ENCODE results near the gene CCND1. TPM values are rescaled to one million over a fixed set of nuclear protein-coding genes. Genes with fewer than 3 reads are reported as not detected.
"Not testable (repeated sequence)": the region's sequence is repeated elsewhere in the genome, so short reads cannot be mapped to it uniquely, and the experiment has no call there.

Gene CCND1
- total and polyA plus RNA-seq, 9 donors = 52.3 to 121 (median 74.7) TPM

DNA sequence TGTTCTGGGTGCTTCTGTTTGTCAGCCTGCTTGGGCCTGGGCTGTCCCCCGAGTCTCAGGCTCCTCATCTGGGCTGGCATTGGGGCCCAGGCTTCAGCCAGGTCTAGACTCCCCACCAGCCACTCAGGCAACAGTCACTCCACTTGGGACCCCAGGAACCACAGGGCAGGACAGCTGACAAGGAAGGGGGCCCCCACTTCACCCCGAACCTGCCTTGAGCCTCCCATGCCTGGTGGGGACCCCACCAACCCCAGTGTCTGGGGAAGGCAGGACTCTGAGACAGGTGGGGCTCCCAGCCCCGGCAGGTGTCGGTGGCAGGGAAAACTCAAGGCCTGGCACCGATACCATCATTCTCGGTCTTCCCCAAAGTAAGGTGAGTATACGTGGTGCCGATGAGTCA lies 45.9 kb downstream of the CCND1 start:
- H3K4me1 ChIP-seq (ENCODE audit: control insufficient read depth, insufficient read depth, low read length) = peaks cover 5% of the 10 kb centered on the region
- H3K36me3 ChIP-seq (ENCODE audit: control insufficient read depth, insufficient read depth, low read length) = no peaks in the 10 kb centered on the region
- H3K4me3 ChIP-seq (ENCODE audit: low read length) = no peak overlapping the region
- WGBS (ENCODE audit: insufficient coverage) = 92% methylated on average over 7 of the region's 8 CpGs
- H3K9me3 ChIP-seq (replicated peaks; ENCODE audit: control insufficient read depth, low read depth, low read length) = no peaks in the 10 kb centered on the region
- no peak for DNase-seq
- peaks cover 14% of the 10 kb centered on the region for H3K27me3 ChIP-seq (ENCODE audit: control insufficient read depth, insufficient read depth, low read length)
- no peak overlapping the region for H3K27ac ChIP-seq (ENCODE audit: low read length)

DNA sequence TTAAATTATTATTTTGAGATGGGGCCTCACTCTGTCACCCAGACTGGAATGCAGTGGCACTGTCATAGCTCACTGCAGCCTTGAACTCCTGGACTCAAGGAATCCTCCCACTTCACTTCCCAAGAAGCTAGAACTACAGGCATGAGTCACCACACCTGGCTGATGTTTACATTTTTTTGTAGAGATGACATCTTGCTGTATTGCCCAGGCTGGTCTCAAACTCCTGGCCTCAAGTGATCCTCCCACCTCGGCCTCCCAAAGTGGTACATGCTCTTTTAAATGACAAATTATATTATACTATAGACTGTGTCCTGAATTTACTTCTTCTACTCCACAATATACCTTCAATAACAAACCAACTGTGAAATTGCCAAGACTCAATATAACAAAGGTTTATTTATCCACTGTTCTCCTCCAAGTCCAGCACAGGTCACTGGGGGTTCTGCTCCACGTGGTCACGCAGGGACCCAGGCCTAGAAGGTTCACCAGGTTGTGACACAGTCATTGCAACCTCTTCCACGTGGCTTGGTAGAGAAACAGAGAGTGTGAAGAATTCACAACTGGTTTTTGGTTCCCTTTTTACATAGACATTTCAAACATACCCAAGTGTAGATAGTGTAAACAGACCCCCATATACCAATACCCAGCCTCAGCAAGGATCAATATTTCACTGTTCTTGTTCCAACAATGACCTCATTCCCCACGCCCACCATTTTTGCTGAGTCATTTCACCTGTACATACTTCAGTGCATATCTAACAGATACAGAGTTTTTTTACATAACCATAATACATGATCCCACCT lies 47.2 kb downstream of the CCND1 start:
- not testable (repeated sequence) for H3K27ac ChIP-seq (ENCODE audit: low read length); DNase-seq; H3K36me3 ChIP-seq (ENCODE audit: control insufficient read depth, insufficient read depth, low read length); H3K4me1 ChIP-seq (ENCODE audit: control insufficient read depth, insufficient read depth, low read length); H3K9me3 ChIP-seq (replicated peaks; ENCODE audit: control insufficient read depth, low read depth, low read length); H3K4me3 ChIP-seq (ENCODE audit: low read length)
- 56% methylated on average over 1 of the region's 5 CpGs for WGBS (ENCODE audit: insufficient coverage)
- peaks cover 14% of the 10 kb centered on the region for H3K27me3 ChIP-seq (ENCODE audit: control insufficient read depth, insufficient read depth, low read length)

DNA sequence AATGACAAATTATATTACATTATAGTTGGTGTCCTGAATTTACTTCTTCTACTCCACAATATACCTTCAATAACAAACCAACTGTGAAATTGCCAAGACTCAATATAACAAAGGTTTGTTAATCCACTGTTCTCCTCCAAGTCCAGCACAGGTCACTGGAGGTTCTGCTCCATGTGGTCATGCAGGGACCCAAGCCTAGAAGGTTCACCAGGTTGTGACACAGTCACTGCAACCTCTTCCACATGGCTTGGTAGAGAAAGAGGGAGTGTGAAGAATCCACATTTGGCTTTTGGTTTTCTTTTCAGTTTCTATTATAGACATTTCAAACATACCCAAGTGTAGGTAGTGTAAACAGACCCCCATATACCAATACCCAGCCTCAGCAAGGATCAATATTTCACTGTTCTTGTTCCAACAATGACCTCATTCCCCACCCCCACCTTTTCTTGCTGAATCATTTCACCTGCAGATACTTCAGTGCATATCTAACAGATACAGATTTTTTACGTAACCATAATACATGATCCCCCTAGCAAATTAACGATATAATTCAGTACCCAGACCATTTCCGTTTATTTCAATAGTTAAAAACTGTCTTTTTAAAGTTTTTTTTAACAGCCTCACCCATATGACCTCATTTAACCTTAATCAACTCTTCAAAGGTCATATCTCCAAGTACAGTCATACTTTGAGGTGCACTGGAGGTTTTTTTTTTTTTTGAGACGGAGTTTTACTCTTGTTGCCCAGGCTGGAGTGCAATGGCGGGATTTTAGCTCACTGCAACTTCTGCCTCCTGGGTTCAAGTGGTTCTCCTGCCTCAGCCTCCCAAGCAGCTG lies 48.7 kb downstream of the CCND1 start:
- DNase-seq = no peak
- no CpG with 5 or more reads among the region's 5 CpGs for WGBS (ENCODE audit: insufficient coverage)
- Histone ChIP-seq H3K9me3 (replicated peaks; ENCODE audit: control insufficient read depth, low read depth, low read length) (no peaks in the 10 kb centered on the region), H3K27me3 (ENCODE audit: control insufficient read depth, insufficient read depth, low read length) (peaks cover 16% of the 10 kb centered on the region), H3K4me3 (ENCODE audit: low read length) (no peak overlapping the region), H3K36me3 (ENCODE audit: control insufficient read depth, insufficient read depth, low read length) (no peaks in the 10 kb centered on the region), H3K27ac (ENCODE audit: low read length) (no peak overlapping the region), H3K4me1 (ENCODE audit: control insufficient read depth, insufficient read depth, low read length) (peaks cover 5% of the 10 kb centered on the region)

DNA sequence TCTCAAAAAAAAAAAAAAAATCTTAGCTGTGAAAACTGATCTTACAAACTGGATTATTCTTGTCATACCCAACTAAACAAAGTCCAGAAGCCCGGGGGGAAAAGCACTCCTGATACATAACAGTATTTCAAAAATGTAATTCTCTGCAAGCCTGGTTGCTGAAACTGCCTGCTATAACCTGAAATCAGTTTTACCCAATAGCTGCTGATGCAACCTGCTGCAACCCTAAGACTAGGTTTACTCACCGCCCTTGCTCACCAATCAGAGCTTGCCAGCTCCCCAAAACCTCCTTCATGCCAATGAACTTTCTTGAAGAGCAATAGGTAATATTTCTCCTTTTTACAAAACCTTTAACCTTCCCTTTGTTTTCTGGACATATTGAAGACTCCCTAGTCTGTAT lies 50.5 kb downstream of the CCND1 start:
- Histone ChIP-seq H3K4me3 (ENCODE audit: low read length) (no peak overlapping the region), H3K36me3 (ENCODE audit: control insufficient read depth, insufficient read depth, low read length) (no peaks in the 10 kb centered on the region), H3K27me3 (ENCODE audit: control insufficient read depth, insufficient read depth, low read length) (peaks cover 13% of the 10 kb centered on the region), H3K27ac (ENCODE audit: low read length) (no peak overlapping the region), H3K4me1 (ENCODE audit: control insufficient read depth, insufficient read depth, low read length) (no peaks in the 10 kb centered on the region), H3K9me3 (replicated peaks; ENCODE audit: control insufficient read depth, low read depth, low read length) (no peaks in the 10 kb centered on the region)
- no peak for DNase-seq
- WGBS (ENCODE audit: insufficient coverage) = 63% methylated on average over 1 of the region's 2 CpGs

DNA sequence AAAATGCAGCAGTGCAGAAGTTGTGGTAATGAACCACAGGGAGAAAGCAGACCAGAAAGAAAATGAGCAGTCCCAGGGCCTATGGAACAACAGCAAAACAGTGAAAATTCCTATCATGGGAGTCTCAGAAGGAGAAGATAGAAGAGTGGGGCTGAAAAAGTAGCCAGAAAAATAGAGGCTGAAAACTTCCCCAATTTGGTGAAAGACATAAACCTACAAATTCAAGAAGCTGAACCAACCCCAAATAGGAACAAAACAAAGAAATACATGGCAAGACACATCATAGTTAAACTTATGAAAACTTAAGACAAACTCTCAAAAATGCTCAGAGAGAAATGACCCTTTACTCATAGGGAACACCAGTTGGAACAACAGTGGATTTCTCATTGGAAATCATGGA lies 51.5 kb downstream of the CCND1 start:
- no peak for DNase-seq
- H3K9me3 ChIP-seq (replicated peaks; ENCODE audit: control insufficient read depth, low read depth, low read length) = no peaks in the 10 kb centered on the region
- no peaks in the 10 kb centered on the region for H3K36me3 ChIP-seq (ENCODE audit: control insufficient read depth, insufficient read depth, low read length)
- H3K4me3 ChIP-seq (ENCODE audit: low read length) = no peak overlapping the region
- H3K4me1 ChIP-seq (ENCODE audit: control insufficient read depth, insufficient read depth, low read length) = no peaks in the 10 kb centered on the region
- no peak overlapping the region for H3K27ac ChIP-seq (ENCODE audit: low read length)
- peaks cover 13% of the 10 kb centered on the region for H3K27me3 ChIP-seq (ENCODE audit: control insufficient read depth, insufficient read depth, low read length)

DNA sequence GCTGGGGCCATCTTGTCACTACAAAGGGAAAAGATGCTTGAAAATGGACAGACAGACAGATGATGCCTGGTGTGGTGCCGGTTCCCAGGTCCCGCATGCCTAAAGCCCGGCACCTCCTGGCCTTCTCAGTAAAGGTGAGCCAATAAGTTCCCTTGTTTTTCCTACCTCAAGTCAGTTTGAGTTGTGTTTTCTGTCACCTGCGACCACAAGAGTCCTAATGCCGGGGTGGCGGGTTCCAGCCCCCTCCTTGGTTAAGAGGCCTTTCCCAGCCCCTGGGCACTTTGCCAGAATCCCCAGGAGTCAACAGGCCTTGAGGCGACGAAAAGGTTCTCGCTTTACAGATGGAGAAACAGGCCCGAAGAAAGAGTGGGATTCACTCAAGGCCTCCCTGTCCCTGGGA lies 53.8 kb downstream of the CCND1 start:
- Histone ChIP-seq H3K27ac (ENCODE audit: low read length) (no peak overlapping the region), H3K36me3 (ENCODE audit: control insufficient read depth, insufficient read depth, low read length) (no peaks in the 10 kb centered on the region), H3K9me3 (replicated peaks; ENCODE audit: control insufficient read depth, low read depth, low read length) (no peaks in the 10 kb centered on the region), H3K27me3 (ENCODE audit: control insufficient read depth, insufficient read depth, low read length) (peaks cover 25% of the 10 kb centered on the region), H3K4me3 (ENCODE audit: low read length) (no peak overlapping the region), H3K4me1 (ENCODE audit: control insufficient read depth, insufficient read depth, low read length) (peaks cover 4% of the 10 kb centered on the region)
- DNase-seq = no peak
- WGBS (ENCODE audit: insufficient coverage) = 56% methylated on average over 10 of the region's 10 CpGs

DNA sequence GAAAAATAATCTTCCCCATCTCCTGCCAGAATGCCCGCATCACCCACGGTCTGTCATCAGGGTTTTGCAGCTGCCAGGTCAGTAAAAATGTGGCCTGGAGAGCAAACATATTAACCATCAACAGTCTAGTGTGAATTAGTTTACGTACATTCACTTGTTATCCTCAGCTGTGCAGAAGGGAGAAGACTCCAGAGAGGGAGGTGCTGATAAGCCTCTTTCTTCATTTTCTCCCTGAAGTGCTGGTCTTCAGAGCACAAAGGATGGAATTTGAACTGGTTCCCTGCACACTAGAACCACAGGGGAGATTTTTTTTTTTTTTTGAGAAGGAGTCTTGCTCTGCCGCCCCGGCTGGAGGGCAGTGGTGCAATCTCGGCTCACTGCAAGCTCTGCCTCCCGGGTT lies 54.6 kb downstream of the CCND1 start:
- H3K4me1 ChIP-seq (ENCODE audit: control insufficient read depth, insufficient read depth, low read length) = peaks cover 8% of the 10 kb centered on the region
- 58% methylated on average over 2 of the region's 7 CpGs for WGBS (ENCODE audit: insufficient coverage)
- no peaks in the 10 kb centered on the region for H3K9me3 ChIP-seq (replicated peaks; ENCODE audit: control insufficient read depth, low read depth, low read length)
- H3K27me3 ChIP-seq (ENCODE audit: control insufficient read depth, insufficient read depth, low read length) = peaks cover 26% of the 10 kb centered on the region
- H3K27ac ChIP-seq (ENCODE audit: low read length) = no peak overlapping the region
- no peak overlapping the region for H3K4me3 ChIP-seq (ENCODE audit: low read length)
- H3K36me3 ChIP-seq (ENCODE audit: control insufficient read depth, insufficient read depth, low read length) = no peaks in the 10 kb centered on the region
- no peak for DNase-seq

DNA sequence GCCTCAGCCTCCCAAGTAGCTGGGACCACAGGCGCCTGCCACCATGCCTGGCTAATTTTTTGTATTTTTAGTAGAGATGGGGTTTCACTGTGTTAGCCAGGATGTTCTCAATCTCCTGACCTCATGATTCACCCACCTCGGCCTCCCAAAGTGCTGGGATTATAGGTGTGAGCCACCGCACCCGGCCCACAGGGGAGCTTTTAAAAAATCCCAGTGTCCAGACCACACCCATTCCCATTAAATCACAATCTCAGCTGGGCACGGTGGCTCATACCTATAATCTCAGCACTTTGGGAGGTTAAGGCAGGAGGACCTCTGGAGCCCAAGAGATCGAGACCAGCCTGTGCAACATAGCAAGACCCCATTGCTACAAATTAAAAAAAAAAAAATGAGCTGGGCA lies 55.0 kb downstream of the CCND1 start:
- not testable (repeated sequence) for DNase-seq; H3K27ac ChIP-seq (ENCODE audit: low read length); H3K4me3 ChIP-seq (ENCODE audit: low read length); H3K36me3 ChIP-seq (ENCODE audit: control insufficient read depth, insufficient read depth, low read length); H3K9me3 ChIP-seq (replicated peaks; ENCODE audit: control insufficient read depth, low read depth, low read length)
- peaks cover 30% of the 10 kb centered on the region for H3K27me3 ChIP-seq (ENCODE audit: control insufficient read depth, insufficient read depth, low read length)
- H3K4me1 ChIP-seq (ENCODE audit: control insufficient read depth, insufficient read depth, low read length) = peaks cover 12% of the 10 kb centered on the region
- no CpG with 5 or more reads among the region's 6 CpGs for WGBS (ENCODE audit: insufficient coverage)

DNA sequence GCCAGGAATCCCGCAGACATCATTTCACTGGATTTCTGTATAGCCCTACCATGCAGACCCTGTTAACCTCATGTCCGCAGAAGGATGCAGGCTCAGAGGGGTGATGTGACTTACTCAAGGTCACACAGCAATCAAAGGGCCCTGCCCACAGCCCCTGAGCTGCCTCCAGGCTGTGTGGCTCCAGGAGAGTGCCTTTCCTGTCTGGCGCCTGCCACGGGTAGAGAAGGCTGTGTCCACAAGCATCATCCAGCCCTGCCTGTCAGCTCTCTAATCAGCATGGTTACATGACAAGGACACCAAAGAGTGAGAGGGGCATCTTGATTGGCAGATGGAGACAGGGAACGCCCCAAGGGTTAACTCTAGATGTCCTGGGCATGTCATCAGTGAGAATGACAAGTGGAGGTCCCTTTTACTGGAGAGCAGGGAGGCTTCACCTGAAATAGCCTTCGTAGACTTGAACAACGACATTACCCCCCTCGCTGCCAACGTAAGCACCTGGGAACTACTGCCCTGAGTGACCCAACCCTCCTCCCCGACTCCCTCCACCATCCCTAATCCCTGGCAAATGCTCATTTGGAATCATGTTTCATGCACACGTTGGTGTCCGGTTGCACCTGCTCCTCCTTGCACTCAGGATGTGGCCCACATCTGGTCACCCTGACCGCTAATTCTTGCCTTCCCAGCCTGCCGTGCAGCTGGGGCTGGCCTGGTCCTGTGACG lies 56.0 kb downstream of the CCND1 start:
- no peak overlapping the region for H3K4me3 ChIP-seq (ENCODE audit: low read length)
- 35% methylated on average over 12 of the region's 15 CpGs for WGBS (ENCODE audit: insufficient coverage)
- no peak overlapping the region for H3K27ac ChIP-seq (ENCODE audit: low read length)
- H3K4me1 ChIP-seq (ENCODE audit: control insufficient read depth, insufficient read depth, low read length) = peaks cover 13% of the 10 kb centered on the region
- no peaks in the 10 kb centered on the region for H3K36me3 ChIP-seq (ENCODE audit: control insufficient read depth, insufficient read depth, low read length)
- no peaks in the 10 kb centered on the region for H3K9me3 ChIP-seq (replicated peaks; ENCODE audit: control insufficient read depth, low read depth, low read length)
- DNase-seq = no peak
- peaks cover 37% of the 10 kb centered on the region for H3K27me3 ChIP-seq (ENCODE audit: control insufficient read depth, insufficient read depth, low read length)

DNA sequence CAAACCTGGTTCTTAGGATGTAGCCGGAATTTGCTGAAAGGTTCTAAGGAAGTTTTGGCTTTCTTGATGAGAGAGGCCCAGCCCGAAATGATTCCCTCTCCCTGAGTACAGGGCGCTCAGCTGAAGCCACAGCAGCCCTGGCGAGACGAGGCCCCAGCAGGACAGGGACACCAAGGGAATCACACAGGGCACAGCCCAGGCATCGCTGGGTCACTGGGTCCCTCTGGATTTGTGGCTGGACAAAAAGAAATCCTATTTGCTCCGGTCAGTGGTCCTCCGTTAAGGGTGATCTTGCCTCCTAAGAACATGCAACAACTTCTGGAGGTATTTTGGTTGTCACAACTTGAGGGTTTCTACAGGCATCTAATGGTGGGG lies 56.5 kb downstream of the CCND1 start:
- no peak for DNase-seq
- H3K4me3 ChIP-seq (ENCODE audit: low read length) = no peak overlapping the region
- no peaks in the 10 kb centered on the region for H3K36me3 ChIP-seq (ENCODE audit: control insufficient read depth, insufficient read depth, low read length)
- H3K27me3 ChIP-seq (ENCODE audit: control insufficient read depth, insufficient read depth, low read length) = peaks cover 43% of the 10 kb centered on the region
- H3K9me3 ChIP-seq (replicated peaks; ENCODE audit: control insufficient read depth, low read depth, low read length) = no peaks in the 10 kb centered on the region
- peaks cover 18% of the 10 kb centered on the region for H3K4me1 ChIP-seq (ENCODE audit: control insufficient read depth, insufficient read depth, low read length)
- H3K27ac ChIP-seq (ENCODE audit: low read length) = no peak overlapping the region
- 45% methylated on average over 6 of the region's 8 CpGs for WGBS (ENCODE audit: insufficient coverage)
